HPDE6-E6E7 (cell line): Measurements from ENCODE around the gene ZAP70.

Experiments
- DNase-seq: peaks from one replicate; pipeline ENCODE4 v3.0.0; 2011; ENCODE audit warnings: missing footprints; ENCODE audit errors: extremely low spot score

Gene ZAP70

DNA sequence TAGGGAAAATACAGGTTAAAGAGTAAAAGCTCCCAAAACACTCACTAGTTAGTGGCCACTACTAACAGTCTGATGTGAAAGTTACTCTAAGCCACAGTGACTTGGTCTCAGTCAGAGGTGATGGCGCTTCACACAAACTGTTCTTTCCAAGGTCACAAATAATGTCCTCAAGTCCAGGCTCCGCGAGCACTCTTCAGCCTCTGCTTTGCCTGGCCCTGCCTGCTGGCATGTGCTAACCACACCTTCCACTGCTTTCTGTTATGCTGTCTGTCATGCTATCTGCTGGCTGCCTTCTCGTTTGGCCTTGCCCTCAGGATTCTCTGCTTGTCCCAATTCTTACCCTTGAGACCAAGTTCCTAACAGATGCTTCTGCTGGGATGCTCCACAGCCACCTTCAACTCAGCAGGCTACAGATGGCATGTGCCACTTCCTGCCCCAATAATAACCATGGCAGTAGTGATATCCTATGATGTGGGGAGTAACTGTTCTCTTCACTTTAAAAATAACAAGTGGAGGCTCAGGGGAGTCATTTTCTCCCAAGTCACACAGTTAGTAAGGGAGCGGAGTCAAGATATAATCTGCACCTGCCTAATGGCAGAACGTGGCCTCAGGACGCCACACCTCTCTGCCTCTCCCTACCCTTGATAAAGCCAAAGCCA is 75.7 kb downstream of the ZAP70 start:
- DNase-seq = no peak
